ENCODE data around the gene PIANP. TPM values are rescaled to one million over a fixed set of nuclear protein-coding genes. Genes with fewer than 3 reads are reported as not detected.

Gene PIANP
- total RNA-seq, 1 donor: not detected

DNA sequence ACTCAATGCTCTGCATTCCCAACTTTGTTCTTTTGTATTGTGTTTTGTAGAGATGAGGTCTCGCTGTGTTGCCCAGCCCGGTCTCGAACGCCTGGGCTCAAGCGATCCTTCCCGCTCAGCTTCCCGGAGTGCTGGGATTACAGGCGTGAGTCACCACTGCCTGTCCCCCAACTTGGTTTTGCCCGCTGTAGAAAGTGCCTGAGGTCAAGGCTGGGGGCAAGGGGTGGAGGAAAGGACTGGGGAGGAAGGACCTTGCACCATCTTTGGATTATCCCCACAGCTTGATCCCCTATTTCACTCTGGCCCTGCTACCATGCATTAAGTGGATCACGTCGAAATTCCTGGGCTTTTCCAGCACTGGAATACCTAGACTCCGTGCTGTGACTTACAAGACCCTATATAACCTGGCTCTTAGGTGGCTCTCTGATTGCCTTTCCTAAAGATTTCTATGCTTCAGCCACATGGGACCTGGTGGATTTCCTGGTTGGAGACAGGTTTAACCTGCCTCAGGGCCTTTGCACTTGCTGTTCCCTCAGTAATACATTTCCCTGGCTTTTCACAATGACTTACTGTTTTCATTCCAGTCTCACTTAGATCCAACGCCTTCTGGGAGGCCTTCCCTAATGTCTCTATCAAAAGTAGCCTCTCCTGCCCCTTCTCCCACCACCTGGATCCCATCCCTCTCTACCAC lies 608 bp upstream of the PIANP start:
- TF ChIP-seq, protein P1, sequence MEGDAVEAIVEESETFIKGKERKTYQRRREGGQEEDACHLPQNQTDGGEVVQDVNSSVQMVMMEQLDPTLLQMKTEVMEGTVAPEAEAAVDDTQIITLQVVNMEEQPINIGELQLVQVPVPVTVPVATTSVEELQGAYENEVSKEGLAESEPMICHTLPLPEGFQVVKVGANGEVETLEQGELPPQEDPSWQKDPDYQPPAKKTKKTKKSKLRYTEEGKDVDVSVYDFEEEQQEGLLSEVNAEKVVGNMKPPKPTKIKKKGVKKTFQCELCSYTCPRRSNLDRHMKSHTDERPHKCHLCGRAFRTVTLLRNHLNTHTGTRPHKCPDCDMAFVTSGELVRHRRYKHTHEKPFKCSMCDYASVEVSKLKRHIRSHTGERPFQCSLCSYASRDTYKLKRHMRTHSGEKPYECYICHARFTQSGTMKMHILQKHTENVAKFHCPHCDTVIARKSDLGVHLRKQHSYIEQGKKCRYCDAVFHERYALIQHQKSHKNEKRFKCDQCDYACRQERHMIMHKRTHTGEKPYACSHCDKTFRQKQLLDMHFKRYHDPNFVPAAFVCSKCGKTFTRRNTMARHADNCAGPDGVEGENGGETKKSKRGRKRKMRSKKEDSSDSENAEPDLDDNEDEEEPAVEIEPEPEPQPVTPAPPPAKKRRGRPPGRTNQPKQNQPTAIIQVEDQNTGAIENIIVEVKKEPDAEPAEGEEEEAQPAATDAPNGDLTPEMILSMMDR (IDR thresholded peaks at IDR 0.05; ENCODE audit: insufficient read depth, low read depth, low read length): no peak
- DNase-seq (ENCODE audit: low read depth): peak; percentile 7
- peak overlapping the region; percentile 51 for H3K4me3 ChIP-seq (ENCODE audit: low read depth, low read length)

DNA sequence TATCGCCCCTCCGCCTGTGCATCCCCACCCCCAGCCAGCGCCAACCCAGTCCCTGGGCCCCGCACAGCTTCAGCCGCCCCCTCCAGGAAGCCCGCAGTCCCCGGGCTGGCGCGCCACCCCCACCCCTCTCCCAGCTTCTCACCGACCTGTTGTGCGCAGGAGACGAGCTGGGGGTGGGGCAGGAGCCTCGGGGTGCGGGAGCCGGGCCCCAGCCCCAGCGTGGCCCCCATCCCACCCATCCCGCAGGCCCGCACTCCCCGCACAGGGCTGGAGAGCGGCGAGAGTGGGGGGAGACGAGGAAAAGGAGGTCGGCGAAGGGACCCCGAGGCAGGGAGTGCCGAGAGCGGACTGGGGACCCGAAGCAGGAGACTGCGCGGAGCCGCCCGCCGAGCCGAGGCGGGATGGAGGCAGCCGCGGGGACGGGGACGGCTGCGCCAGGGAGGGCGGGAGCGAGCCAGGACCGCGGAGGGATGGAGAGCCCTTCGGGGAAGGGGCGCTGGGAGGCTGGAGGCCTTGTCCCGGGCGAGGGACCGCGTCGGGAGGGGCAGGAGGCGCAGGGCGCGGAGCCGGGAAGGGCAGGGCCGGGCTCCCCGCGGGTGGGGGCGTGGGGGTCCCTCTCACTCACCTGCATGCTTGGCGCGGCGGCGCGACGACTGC lies 498 bp downstream of the PIANP start:
- TF ChIP-seq, protein P1 (IDR thresholded peaks at IDR 0.05; ENCODE audit: insufficient read depth, low read depth, low read length): no peak
- peak overlapping the region; percentile 56 for H3K4me3 ChIP-seq (ENCODE audit: low read depth, low read length)
- DNase-seq (ENCODE audit: low read depth): no peak

DNA sequence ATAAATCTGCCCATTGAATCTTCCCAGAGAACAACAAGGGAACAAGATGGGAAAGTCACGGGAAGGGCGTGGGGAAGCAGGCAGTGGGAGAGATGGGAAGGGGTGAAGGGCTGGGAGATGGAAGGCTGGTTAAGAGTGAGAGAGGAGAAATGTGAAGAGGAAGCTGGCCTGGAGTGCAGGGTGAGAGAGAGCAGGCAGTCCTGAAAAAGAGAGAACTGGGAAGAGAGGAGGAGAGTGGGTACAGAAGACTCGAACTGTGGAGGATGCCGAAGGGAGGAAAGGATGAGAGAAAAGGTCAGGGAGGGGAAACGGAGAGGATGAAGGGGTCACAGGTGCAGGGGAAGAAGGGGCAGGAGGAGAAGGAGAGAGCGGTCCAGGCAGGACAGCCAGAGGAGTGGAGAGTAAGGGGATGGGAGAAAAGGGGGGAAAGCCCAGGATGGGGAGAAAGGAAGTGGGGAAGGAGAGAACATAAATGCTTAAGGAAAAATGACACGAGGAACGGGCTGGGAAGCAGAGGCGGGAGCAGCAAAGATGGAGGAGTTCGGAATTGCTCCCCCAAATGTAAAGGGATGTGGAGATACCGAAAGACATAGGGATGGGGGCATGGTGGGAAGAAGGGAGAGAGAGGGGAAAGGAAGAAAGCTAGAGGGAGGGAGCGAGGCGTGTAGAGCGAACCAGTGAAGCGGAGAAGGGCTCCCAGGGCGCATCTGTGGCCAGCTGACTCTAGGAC lies 1.2 kb downstream of the PIANP start:
- DNase-seq (ENCODE audit: low read depth): no peak
- peak overlapping the region; percentile 56 for H3K4me3 ChIP-seq (ENCODE audit: low read depth, low read length)
- TF ChIP-seq, protein P1 (IDR thresholded peaks at IDR 0.05; ENCODE audit: insufficient read depth, low read depth, low read length): no peak

DNA sequence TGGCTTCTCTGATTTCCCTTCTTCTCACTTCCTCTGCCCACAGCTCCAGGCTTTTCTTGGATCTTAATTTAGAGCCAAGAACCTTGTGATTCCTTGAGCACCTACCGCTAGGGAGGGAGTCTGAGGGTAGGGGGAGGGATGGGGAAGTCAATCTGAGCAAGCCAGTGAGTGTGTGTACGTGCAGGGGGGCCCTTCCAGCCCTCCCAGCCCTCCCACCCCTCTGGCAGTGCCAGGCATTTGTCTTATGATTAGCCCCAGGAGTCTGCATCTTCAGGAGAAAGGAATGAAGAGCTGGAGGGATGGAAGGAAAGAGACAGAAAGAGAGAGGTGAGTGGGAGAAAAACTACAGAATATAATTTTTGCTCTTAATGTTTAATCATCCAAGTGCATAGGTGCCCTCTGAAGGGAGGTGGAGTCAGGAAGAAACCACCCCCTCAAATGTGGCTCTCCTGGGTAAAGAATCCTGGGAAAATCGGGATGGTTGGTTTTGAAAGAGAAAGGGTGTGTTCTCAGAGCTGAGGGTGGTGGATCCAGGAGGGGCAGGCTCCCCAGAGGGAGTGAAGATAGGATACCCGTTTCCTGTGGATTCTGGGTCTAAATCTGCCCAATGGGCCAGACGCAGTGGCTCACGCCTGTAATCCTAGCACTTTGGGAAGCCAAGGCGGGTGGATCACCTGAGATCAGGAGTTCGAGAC lies 2.1 kb downstream of the PIANP start:
- TF ChIP-seq, protein P1 (IDR thresholded peaks at IDR 0.05; ENCODE audit: insufficient read depth, low read depth, low read length): no peak
- no peak for DNase-seq (ENCODE audit: low read depth)
- no peak overlapping the region for H3K4me3 ChIP-seq (ENCODE audit: low read depth, low read length)

DNA sequence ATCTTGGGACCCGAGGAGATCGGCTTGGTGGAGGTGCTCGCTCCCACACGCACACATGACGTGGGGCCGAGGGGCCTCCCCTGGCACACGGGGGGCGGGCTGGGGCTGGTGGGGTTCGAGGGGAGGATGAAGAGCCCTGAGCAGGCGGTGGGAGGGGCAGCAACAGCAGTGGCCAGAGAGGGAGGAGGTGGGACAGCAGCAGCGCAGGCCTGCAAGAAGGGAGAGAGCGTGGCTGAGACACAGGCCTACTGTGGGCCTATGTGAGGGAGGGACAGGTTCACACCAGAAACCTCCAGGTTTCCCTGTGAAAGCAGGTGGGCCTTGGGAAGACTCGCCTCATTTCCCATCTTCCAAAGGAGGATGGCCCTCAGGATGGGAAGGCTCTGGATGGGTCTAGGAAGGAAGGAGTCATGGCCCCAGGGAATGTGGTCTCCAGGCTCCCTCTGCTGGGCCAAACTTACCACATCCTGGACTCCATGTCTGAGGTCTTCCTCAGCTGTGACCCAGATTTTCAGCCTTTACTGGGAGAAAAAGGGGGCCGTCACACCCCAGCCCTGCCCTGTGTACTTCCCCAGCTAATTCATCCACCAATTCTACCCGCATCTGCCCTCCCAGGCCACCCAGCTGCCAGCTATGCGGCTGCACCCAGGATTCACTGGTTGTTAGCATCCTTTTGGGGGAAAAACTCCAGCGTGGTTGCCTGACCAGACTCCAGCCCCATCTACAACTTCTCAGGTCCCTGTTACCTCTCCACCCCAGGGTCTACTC lies 2.8 kb downstream of the PIANP start:
- DNase-seq (ENCODE audit: low read depth): peak; percentile 59
- no peak overlapping the region for H3K4me3 ChIP-seq (ENCODE audit: low read depth, low read length)
- TF ChIP-seq, protein P1 (IDR thresholded peaks at IDR 0.05; ENCODE audit: insufficient read depth, low read depth, low read length): peak; percentile 68

Data from fibroblast of villous mesenchyme (primary cell).